Measurements from ENCODE around the gene CDH12. TPM values are rescaled to one million over a fixed set of nuclear protein-coding genes. Genes with fewer than 3 reads are reported as not detected.

CDH12 gene
- total and polyA plus RNA-seq, 9 donors: 0.05 to 3.4 (median 0.28) TPM; not detected in 4

DNA sequence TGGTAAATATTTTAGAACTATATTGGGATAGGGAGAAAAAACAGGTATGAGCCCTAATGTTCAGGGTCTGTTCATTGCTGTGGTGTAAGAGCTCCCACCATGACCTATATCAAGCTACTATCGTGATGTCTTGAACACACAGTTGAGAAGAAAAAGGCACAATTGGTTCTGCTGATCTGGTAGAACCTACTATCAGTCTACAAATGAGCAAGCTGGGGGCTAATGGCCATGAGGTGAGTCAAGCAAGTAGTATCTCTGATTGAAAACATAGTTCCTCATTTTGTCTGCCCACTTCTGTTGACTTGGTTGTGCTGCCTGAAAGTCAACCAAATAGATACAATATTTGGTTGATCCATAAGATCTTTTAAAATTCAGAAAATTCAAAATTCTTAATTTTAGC lies 1026.3 kb downstream of the CDH12 start:
- H3K27me3 ChIP-seq: no peaks in the 10 kb centered on the region
- TF ChIP-seq, protein P1, sequence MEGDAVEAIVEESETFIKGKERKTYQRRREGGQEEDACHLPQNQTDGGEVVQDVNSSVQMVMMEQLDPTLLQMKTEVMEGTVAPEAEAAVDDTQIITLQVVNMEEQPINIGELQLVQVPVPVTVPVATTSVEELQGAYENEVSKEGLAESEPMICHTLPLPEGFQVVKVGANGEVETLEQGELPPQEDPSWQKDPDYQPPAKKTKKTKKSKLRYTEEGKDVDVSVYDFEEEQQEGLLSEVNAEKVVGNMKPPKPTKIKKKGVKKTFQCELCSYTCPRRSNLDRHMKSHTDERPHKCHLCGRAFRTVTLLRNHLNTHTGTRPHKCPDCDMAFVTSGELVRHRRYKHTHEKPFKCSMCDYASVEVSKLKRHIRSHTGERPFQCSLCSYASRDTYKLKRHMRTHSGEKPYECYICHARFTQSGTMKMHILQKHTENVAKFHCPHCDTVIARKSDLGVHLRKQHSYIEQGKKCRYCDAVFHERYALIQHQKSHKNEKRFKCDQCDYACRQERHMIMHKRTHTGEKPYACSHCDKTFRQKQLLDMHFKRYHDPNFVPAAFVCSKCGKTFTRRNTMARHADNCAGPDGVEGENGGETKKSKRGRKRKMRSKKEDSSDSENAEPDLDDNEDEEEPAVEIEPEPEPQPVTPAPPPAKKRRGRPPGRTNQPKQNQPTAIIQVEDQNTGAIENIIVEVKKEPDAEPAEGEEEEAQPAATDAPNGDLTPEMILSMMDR (IDR thresholded peaks at IDR 0.05): no peak
- TF ChIP-seq EP300 (IDR thresholded peaks at IDR 0.05) (no peak), POLR2A (IDR thresholded peaks at IDR 0.05) (no peak)
- intact Hi-C loops (cut with DNase I): no loop called here
- no peaks in the 10 kb centered on the region for H3K36me3 ChIP-seq
- no peak for DNase-seq
- no peaks in the 10 kb centered on the region for H3K9me3 ChIP-seq
- 94 to 100% (median 96%) methylated on average over 1 of the region's 1 CpG for WGBS, 3 donors
- H3K4me1 ChIP-seq (ENCODE audit: insufficient read depth): no peaks in the 10 kb centered on the region
- no peak overlapping the region for H3K27ac ChIP-seq
- no peak overlapping the region for H3K4me3 ChIP-seq

DNA sequence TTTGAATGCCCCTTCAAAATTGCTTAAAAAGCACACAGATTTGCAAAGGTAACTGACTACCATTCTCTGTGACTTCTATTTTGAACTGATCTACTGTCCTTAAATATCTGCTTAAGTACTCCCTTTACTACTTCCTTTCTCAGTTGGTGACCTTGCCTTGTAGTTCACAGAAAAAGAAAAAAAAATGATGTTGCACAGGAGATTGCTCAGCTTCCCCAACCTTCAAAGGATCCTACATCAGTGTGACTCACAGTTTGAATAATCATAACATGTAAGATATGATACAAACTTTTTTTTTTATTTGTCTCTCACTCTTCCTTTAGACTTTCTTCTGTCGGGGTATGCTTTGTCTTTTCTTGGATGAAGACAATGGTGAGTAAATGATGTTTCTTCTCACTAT lies 1029.6 kb downstream of the CDH12 start:
- TF ChIP-seq EP300 (IDR thresholded peaks at IDR 0.05): no peak
- no peak for TF ChIP-seq POLR2A (IDR thresholded peaks at IDR 0.05)
- TF ChIP-seq, protein P1 (IDR thresholded peaks at IDR 0.05): no peak
- Histone ChIP-seq H3K4me3 (no peak overlapping the region), H3K36me3 (no peaks in the 10 kb centered on the region), H3K4me1 (ENCODE audit: insufficient read depth) (no peaks in the 10 kb centered on the region), H3K27me3 (no peaks in the 10 kb centered on the region), H3K9me3 (no peaks in the 10 kb centered on the region), H3K27ac (no peak overlapping the region)
- WGBS, 3 donors: 34 to 71% (median 47%) methylated on average over 1 of the region's 1 CpG
- no peak for DNase-seq
- intact Hi-C loops (cut with DNase I): no loop called here

DNA sequence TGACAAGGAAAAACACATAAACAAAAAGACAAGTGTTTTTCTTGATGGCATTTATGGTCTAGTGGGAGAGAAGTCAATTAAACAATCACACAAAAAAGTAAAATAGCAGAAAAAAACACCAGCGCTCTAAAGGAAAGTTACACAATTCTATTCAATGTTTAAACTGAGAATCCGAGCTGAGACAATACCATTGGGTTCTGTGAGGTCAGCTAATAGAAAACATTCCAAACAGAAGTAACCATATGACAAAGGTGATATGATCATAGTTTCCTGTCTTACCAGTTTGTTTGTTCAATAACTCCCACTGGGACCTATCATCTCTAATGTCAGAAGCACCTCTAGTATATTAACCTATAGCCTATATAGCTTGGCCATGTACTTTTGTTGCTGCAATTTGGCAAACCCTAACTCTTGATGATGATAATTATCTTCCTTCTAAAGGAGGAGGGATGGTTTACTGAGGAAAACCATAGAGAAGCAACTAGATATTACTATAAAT lies 1030.0 kb downstream of the CDH12 start:
- no peaks in the 10 kb centered on the region for H3K36me3 ChIP-seq
- intact Hi-C loops (cut with DNase I): no loop called here
- no peaks in the 10 kb centered on the region for H3K27me3 ChIP-seq
- TF ChIP-seq, protein P1 (IDR thresholded peaks at IDR 0.05): no peak
- TF ChIP-seq EP300 (IDR thresholded peaks at IDR 0.05) (no peak), POLR2A (IDR thresholded peaks at IDR 0.05) (no peak)
- H3K4me1 ChIP-seq (ENCODE audit: insufficient read depth): no peaks in the 10 kb centered on the region
- WGBS, 3 donors: 77 to 80% (median 80%) methylated on average over 2 of the region's 2 CpGs
- DNase-seq: no peak
- no peak overlapping the region for H3K27ac ChIP-seq
- no peak overlapping the region for H3K4me3 ChIP-seq
- no peaks in the 10 kb centered on the region for H3K9me3 ChIP-seq

DNA sequence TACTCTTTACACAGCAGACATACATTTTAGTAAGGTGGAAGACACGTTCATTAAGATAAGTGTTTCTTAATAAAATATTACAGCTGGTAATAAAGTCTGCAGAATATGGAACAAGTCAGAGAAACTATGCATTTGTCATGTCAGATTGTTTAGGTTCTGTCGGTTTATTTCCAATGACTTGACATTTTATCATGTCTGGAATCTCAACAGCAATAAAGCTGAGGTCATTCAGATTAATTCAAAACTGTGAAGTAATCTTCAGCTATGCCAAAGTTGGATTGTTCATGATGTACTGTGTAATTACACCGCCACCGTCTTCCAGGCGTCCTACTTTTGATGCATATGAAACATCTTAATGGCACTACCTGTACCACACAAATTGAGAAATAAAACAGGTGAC lies 1032.6 kb downstream of the CDH12 start:
- TF ChIP-seq, protein P1 (IDR thresholded peaks at IDR 0.05): no peak
- TF ChIP-seq EP300 (IDR thresholded peaks at IDR 0.05) (no peak), POLR2A (IDR thresholded peaks at IDR 0.05) (no peak)
- Histone ChIP-seq H3K27me3 (no peaks in the 10 kb centered on the region), H3K4me3 (no peak overlapping the region), H3K9me3 (no peaks in the 10 kb centered on the region), H3K36me3 (no peaks in the 10 kb centered on the region), H3K27ac (no peak overlapping the region), H3K4me1 (ENCODE audit: insufficient read depth) (no peaks in the 10 kb centered on the region)
- WGBS, 3 donors: 55 to 64% (median 62%) methylated on average over 5 of the region's 5 CpGs
- intact Hi-C loops (cut with DNase I): no loop called here
- no peak for DNase-seq

Data from ovary (tissue), 9 donors.